H9 (cell line): ENCODE measurements around the gene SMPD2. TPM values are rescaled to one million over a fixed set of nuclear protein-coding genes. Genes with fewer than 3 reads are reported as not detected.

Experiments
- DNase-seq: peaks from one replicate; pipeline ENCODE4 v3.0.0-alpha.2; 2017
- H2AFZ ChIP-seq: one replicate; pipeline ENCODE4 v1.6.1; 2013; ENCODE audit warnings: mild to moderate bottlenecking, low read length, control low read depth, moderate library complexity
- H2AK5ac ChIP-seq: 2 replicates; pipeline ENCODE4 v1.6.1; 2013; ENCODE audit warnings: low read length, control low read depth, mixed read lengths; ENCODE audit not compliant: insufficient read length
- H2BK120ac ChIP-seq: one replicate; pipeline ENCODE4 v1.6.1; 2013; ENCODE audit warnings: low read depth, mild to moderate bottlenecking, low read length, control low read depth, inconsistent platforms; ENCODE audit not compliant: poor library complexity, severe bottlenecking
- H2BK12ac ChIP-seq: 2 replicates; pipeline ENCODE4 v1.6.1; 2013; ENCODE audit warnings: low read length, control low read depth, mixed read lengths, low read depth; ENCODE audit not compliant: insufficient read length
- H2BK15ac ChIP-seq: 2 replicates; pipeline ENCODE4 v1.6.1; 2013; ENCODE audit warnings: low read depth, low read length, control low read depth
- H2BK20ac ChIP-seq: one replicate; pipeline ENCODE4 v1.6.1; 2013; ENCODE audit warnings: low read depth, mild to moderate bottlenecking, low read length, control low read depth, inconsistent platforms; ENCODE audit not compliant: poor library complexity, severe bottlenecking
- H2BK5ac ChIP-seq: 2 replicates; pipeline ENCODE4 v1.6.1; 2013; ENCODE audit warnings: low read length, control low read depth, mixed read lengths; ENCODE audit not compliant: insufficient read length
- H3K14ac ChIP-seq: 2 replicates; pipeline ENCODE4 v1.6.1; 2013; ENCODE audit warnings: low read length, control low read depth; ENCODE audit not compliant: insufficient read depth
- H3K18ac ChIP-seq: 2 replicates; pipeline ENCODE4 v1.6.1; 2013; ENCODE audit warnings: low read depth, mild to moderate bottlenecking, mixed read lengths, low read length, control low read depth; ENCODE audit not compliant: insufficient read length
- H3K23ac ChIP-seq: 2 replicates; pipeline ENCODE4 v1.6.1; 2013; ENCODE audit warnings: low read length, control low read depth, mixed read lengths, low read depth; ENCODE audit not compliant: insufficient read length
- H3K23me2 ChIP-seq: 2 replicates; pipeline ENCODE4 v1.6.1; 2013; ENCODE audit warnings: low read depth, mild to moderate bottlenecking, mixed read lengths, low read length, control low read depth; ENCODE audit not compliant: insufficient read length, poor library complexity, severe bottlenecking
- H3K27ac ChIP-seq: 2 replicates; pipeline ENCODE4 v1.5.1; 2013; ENCODE audit warnings: low read length, control low read depth, mixed read lengths, low read depth; ENCODE audit not compliant: insufficient read length
- H3K27me3 ChIP-seq: 2 replicates; pipeline ENCODE4 v1.6.1; 2013; ENCODE audit warnings: low read length, control low read depth, inconsistent platforms; ENCODE audit not compliant: insufficient read depth
- H3K4ac ChIP-seq: 2 replicates; pipeline ENCODE4 v1.6.1; 2013; ENCODE audit warnings: low read depth, mild to moderate bottlenecking, control low read depth, inconsistent platforms, low read length, moderate library complexity
- H3K4me1 ChIP-seq: 2 replicates; pipeline ENCODE4 v1.6.1; 2013; ENCODE audit warnings: low read length, control low read depth, inconsistent platforms; ENCODE audit not compliant: insufficient read depth
- H3K4me2 ChIP-seq: 2 replicates; pipeline ENCODE4 v1.6.1; 2013; ENCODE audit warnings: low read length, control low read depth, mixed read lengths; ENCODE audit not compliant: insufficient read length, insufficient read depth
- H3K56ac ChIP-seq: 2 replicates; pipeline ENCODE4 v1.6.1; 2013; ENCODE audit warnings: low read depth, mild to moderate bottlenecking, mixed read lengths, low read length, control low read depth; ENCODE audit not compliant: insufficient read length
- H3K79me1 ChIP-seq: 2 replicates; pipeline ENCODE4 v1.6.1; 2013; ENCODE audit warnings: low read depth, mild to moderate bottlenecking, moderate library complexity, low read length, control low read depth, inconsistent platforms; ENCODE audit not compliant: insufficient read depth, poor library complexity, severe bottlenecking
- H3K79me2 ChIP-seq: 2 replicates; pipeline ENCODE4 v1.6.1; 2013; ENCODE audit warnings: low read length, control low read depth, inconsistent platforms; ENCODE audit not compliant: insufficient read depth
- H3K9ac ChIP-seq: 2 replicates; pipeline ENCODE4 v1.6.1; 2013; ENCODE audit warnings: low read length, control low read depth, mixed read lengths; ENCODE audit not compliant: insufficient read length; ENCODE audit errors: extremely low read depth
- H3K9me3 ChIP-seq: one replicate; pipeline ENCODE4 v1.6.1; 2013; ENCODE audit warnings: low read depth, low read length, inconsistent platforms; ENCODE audit not compliant: control insufficient read depth
- H3T11ph ChIP-seq: one replicate; pipeline ENCODE4 v1.6.1; 2013; ENCODE audit warnings: mild to moderate bottlenecking, low read length, control low read depth, inconsistent platforms
- H4K20me1 ChIP-seq: one replicate; pipeline ENCODE4 v1.6.1; 2013; ENCODE audit not compliant: control insufficient read depth, insufficient read length, insufficient read depth
- H4K5ac ChIP-seq: 2 replicates; pipeline ENCODE4 v1.6.1; 2013; ENCODE audit warnings: low read depth, mild to moderate bottlenecking, mixed read lengths, low read length, control low read depth; ENCODE audit not compliant: insufficient read length
- H4K8ac ChIP-seq: replicated peaks from 2 replicates; pipeline ENCODE4 v1.6.1; 2013; ENCODE audit warnings: low read length, control low read depth, mixed read lengths, low read depth; ENCODE audit not compliant: insufficient read length
- H4K91ac ChIP-seq: 2 replicates; pipeline ENCODE4 v1.6.1; 2013; ENCODE audit warnings: low read depth, mild to moderate bottlenecking, moderate library complexity, mixed read lengths, low read length, control low read depth; ENCODE audit not compliant: insufficient read length
- H3K27ac Mint-ChIP-seq, 3 experiments: 2 replicates in 2 of 3; 3 replicates in 1 of 3; pipeline ENCODE4 v1.8.0; 2020 to 2021; ENCODE audit warnings: mixed read lengths in 3 of 3, mild to moderate bottlenecking in 1 of 3, moderate library complexity in 1 of 3
- H3K27me3 Mint-ChIP-seq: 2 replicates; pipeline ENCODE4 v1.8.0; 2021; ENCODE audit warnings: low read depth, mild to moderate bottlenecking, moderate library complexity, mixed read lengths
- H3K36me3 Mint-ChIP-seq, 3 experiments: 2 replicates in 2 of 3; 3 replicates in 1 of 3; pipeline ENCODE4 v1.8.0; 2020 to 2021; ENCODE audit warnings: low read depth in 3 of 3, mixed read lengths in 3 of 3; ENCODE audit not compliant: insufficient read depth in 1 of 3
- H3K4me1 Mint-ChIP-seq, 2 experiments: 2 replicates each; pipeline ENCODE4 v1.8.0; 2020; ENCODE audit warnings: mixed read lengths in 2 of 2
- H3K4me3 Mint-ChIP-seq, 2 experiments: 2 replicates in 1 of 2; 3 replicates in 1 of 2; pipeline ENCODE4 v1.8.0; 2020 to 2021; ENCODE audit warnings: mild to moderate bottlenecking in 2 of 2, mixed read lengths in 2 of 2, moderate library complexity in 1 of 2
- H3K9me3 Mint-ChIP-seq, 2 experiments: 2 replicates in 1 of 2; 3 replicates in 1 of 2; pipeline ENCODE4 v1.8.0; 2020; ENCODE audit warnings: mild to moderate bottlenecking in 2 of 2, mixed read lengths in 2 of 2, moderate library complexity in 1 of 2
- WGBS: extraction: QIAGEN DNeasy Blood & Tissue Kit; methylation state at CpG from one replicate; pipeline ENCODE4 v1.1.7; 2013; ENCODE audit warnings: missing lambda C conversion rate, low lambda C conversion rate, mixed read lengths; ENCODE audit not compliant: insufficient read length; ENCODE audit errors: extremely low coverage; 5-methylcytosine and 5-hydroxymethylcytosine counted together
- total RNA-seq: library from RNA; stranded (reverse); gene quantifications from 2 replicates; pipeline ENCODE4 v1.2.1, GENCODE V29; 2021
- TF ChIP-seq, protein P1 (sequence below): fragments of 200-600 bp; sonication (generic); conservative IDR thresholded peaks from 3 replicates; pipeline ENCODE4 v1.8.0; 2021; ENCODE audit warnings: antibody characterized with exemption, mild to moderate bottlenecking

SMPD2 gene
- total RNA-seq, 1 experiment from 2014 or later = 13.0 TPM

DNA sequence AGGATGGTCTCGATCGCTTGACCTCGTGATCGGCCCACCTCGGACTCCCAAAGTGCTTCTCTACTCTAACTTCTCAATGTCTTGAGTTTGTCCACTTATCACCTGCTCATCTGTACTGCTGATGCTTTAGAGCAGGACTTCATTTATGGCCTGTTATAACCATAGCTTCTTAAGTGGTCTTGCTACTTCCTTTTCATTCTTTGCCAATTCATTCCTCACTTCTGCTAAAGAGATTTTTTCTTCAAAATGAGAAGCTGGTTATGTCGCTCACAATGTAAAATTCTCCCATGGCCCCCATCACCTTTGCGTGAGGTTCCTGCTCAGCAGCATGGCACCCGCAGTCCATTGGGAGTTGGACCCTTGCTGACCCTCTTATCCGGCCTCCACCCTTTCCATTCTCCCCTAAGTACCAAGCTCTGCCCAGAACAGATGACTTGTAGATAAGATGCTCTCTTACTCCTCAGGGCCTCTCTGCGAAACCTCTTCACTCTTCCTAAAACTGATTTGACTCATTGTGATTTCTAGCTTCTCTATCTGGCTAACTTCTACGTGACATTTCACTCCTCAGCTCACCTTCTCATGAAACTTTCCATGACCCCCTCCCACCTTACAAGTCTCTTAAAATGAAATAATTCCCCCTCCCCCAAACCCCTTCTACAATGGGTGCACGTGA, 44.3 kb upstream of the SMPD2 start:
- Histone ChIP-seq H3K9me3 (no peaks in the 10 kb centered on the region), H2BK20ac (no peak overlapping the region), H3T11ph (no peak overlapping the region), H2AFZ (no peak overlapping the region), H2BK15ac (no peak overlapping the region), H3K56ac (no peak overlapping the region), H2BK12ac (no peak overlapping the region), H4K8ac (no peak overlapping the region), H3K79me2 (no peaks in the 10 kb centered on the region), H4K20me1 (no peaks in the 10 kb centered on the region), H3K23me2 (no peaks in the 10 kb centered on the region), H3K79me1 (no peaks in the 10 kb centered on the region), H3K4ac (no peak overlapping the region), H2BK5ac (no peak overlapping the region), H2BK120ac (no peak overlapping the region), H3K18ac (no peak overlapping the region), H3K27me3 (no peaks in the 10 kb centered on the region), H3K9ac (no peak overlapping the region), H4K91ac (no peak overlapping the region), H3K14ac (no peak overlapping the region), H3K4me2 (no peak overlapping the region), H3K23ac (no peak overlapping the region), H3K27ac (no peak overlapping the region), H4K5ac (no peak overlapping the region), H2AK5ac (no peak overlapping the region), H3K4me1 (no peaks in the 10 kb centered on the region)
- Mint-ChIP-seq H3K9me3 (no peaks in the 10 kb centered on the region), H3K4me3 (no peak overlapping the region), H3K36me3 (no peaks in the 10 kb centered on the region), H3K27ac (no peak overlapping the region), H3K27me3 (no peaks in the 10 kb centered on the region; the same call in 1 of the 2 replicates), H3K4me1 (peaks cover 0 to 3% of the 10 kb centered on the region in 2 experiments; a peak in 1 of 4 replicates)
- DNase-seq = no peak
- TF ChIP-seq, protein P1, sequence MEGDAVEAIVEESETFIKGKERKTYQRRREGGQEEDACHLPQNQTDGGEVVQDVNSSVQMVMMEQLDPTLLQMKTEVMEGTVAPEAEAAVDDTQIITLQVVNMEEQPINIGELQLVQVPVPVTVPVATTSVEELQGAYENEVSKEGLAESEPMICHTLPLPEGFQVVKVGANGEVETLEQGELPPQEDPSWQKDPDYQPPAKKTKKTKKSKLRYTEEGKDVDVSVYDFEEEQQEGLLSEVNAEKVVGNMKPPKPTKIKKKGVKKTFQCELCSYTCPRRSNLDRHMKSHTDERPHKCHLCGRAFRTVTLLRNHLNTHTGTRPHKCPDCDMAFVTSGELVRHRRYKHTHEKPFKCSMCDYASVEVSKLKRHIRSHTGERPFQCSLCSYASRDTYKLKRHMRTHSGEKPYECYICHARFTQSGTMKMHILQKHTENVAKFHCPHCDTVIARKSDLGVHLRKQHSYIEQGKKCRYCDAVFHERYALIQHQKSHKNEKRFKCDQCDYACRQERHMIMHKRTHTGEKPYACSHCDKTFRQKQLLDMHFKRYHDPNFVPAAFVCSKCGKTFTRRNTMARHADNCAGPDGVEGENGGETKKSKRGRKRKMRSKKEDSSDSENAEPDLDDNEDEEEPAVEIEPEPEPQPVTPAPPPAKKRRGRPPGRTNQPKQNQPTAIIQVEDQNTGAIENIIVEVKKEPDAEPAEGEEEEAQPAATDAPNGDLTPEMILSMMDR = no peak
- WGBS = no CpG with 5 or more reads among the region's 12 CpGs
